OCI-LY7 (cell line): ENCODE measurements around the gene LY6G5C. TPM values are rescaled to one million over a fixed set of nuclear protein-coding genes. Genes with fewer than 3 reads are reported as not detected.
A peak's percentile ranks its signal among the peaks of the same experiment; 100 is the strongest.

Experiments
- BruUV-seq: library from RNA; stranded (reverse); fragments of 400-500 nt; replicated peaks from 2 replicates; lab custom pipeline; 2021; lab: Mats Ljungman, UMichigan
- CTCF ChIA-PET: fragments of 300-600 bp; sonication (Branson Sonifier 250); formaldehyde crosslinking; loops from one replicate; lab custom pipeline; 2022; ENCODE audit warnings: antibody characterized with exemption; ENCODE audit not compliant: unreplicated experiment; lab: Charles Lee
- POLR2A ChIA-PET: fragments of 300-600 bp; sonication (Branson Sonifier 250); formaldehyde crosslinking; loops from one replicate; lab custom pipeline; 2022; ENCODE audit warnings: antibody characterized with exemption; lab: Charles Lee
- DNase-seq: peaks from one replicate; pipeline ENCODE4 v3.0.0-alpha.2; 2015; ENCODE audit warnings: low spot score
- H2AFZ ChIP-seq: fragments of 200-600 bp; sonication (generic), shearing (Covaris generic); 2 replicates; pipeline ENCODE4 v1.6.1; 2014; ENCODE audit warnings: mild to moderate bottlenecking, antibody characterized with exemption, low read length, moderate library complexity
- H3K27ac ChIP-seq: fragments of 200-600 bp; sonication (generic); 2 replicates; pipeline ENCODE4 v1.5.1; 2014; ENCODE audit warnings: mixed run types, low read depth, mild to moderate bottlenecking, moderate library complexity, low read length, inconsistent platforms; ENCODE audit not compliant: poor library complexity, severe bottlenecking
- H3K36me3 ChIP-seq: fragments of 200-600 bp; sonication (generic); 2 replicates; pipeline ENCODE4 v1.6.1; 2014; ENCODE audit warnings: mild to moderate bottlenecking, antibody characterized with exemption, low read length, moderate library complexity, mixed read lengths; ENCODE audit not compliant: insufficient read depth
- H3K4me1 ChIP-seq: fragments of 200-600 bp; sonication (generic); 2 replicates; pipeline ENCODE4 v1.5.1; 2014; ENCODE audit warnings: mild to moderate bottlenecking, low read length; ENCODE audit not compliant: insufficient read depth, poor library complexity, severe bottlenecking
- H3K4me2 ChIP-seq: fragments of 200-600 bp; sonication (generic); 2 replicates; pipeline ENCODE4 v1.6.1; 2014; ENCODE audit warnings: mild to moderate bottlenecking, low read length
- H3K4me3 ChIP-seq: fragments of 200-600 bp; sonication (generic); 2 replicates; pipeline ENCODE4 v1.5.1; 2014; ENCODE audit warnings: mild to moderate bottlenecking, low read depth, low read length; ENCODE audit not compliant: poor library complexity, severe bottlenecking
- H3K79me2 ChIP-seq: fragments of 200-600 bp; sonication (generic); 2 replicates; pipeline ENCODE4 v1.6.1; 2016; ENCODE audit warnings: low read depth, mild to moderate bottlenecking, low read length, moderate library complexity, mixed read lengths; ENCODE audit not compliant: insufficient read depth
- H3K9me2 ChIP-seq: fragments of 200-600 bp; sonication (generic); 2 replicates; pipeline ENCODE4 v1.6.1; 2016; ENCODE audit warnings: mild to moderate bottlenecking, low read length, mixed read lengths; ENCODE audit not compliant: insufficient read depth
- H3K9me3 ChIP-seq: fragments of 200-600 bp; sonication (generic); 2 replicates; pipeline ENCODE4 v1.6.1; 2014; ENCODE audit warnings: mild to moderate bottlenecking, mixed run types, low read length, mixed read lengths
- H4K20me1 ChIP-seq: fragments of 200-600 bp; sonication (generic); 2 replicates; pipeline ENCODE4 v1.6.1; 2014; ENCODE audit warnings: mild to moderate bottlenecking, antibody characterized with exemption, low read length, moderate library complexity, mixed read lengths; ENCODE audit not compliant: insufficient read depth
- EZH2phosphoT487 ChIP-seq: fragments of 200-600 bp; sonication (generic); IDR thresholded peaks from 2 replicates; pipeline ENCODE4 v1.6.1; 2018; ENCODE audit warnings: low read depth, borderline replicate concordance, mild to moderate bottlenecking, mixed run types, antibody characterized with exemption, low read length, moderate library complexity, mixed read lengths
- intact Hi-C: fragments of 100-400 bp; cut with micrococcal nuclease; formaldehyde crosslinking; loops from one replicate; pipeline ENCODE4 v1.10.0; 2022; ENCODE audit not compliant: unreplicated experiment
- total RNA-seq, 2 experiments: library from RNA; depleted of rRNA in 1 of 2; stranded (reverse); fragments of >200 nt in 1 of 2; shearing (Covaris generic) in 1 of 2; gene quantifications; 2 replicates each; pipeline ENCODE4 v1.2.3, GENCODE V29; 2014 to 2022
- TF ChIP-seq, protein P1 (sequence below): fragments of 200-600 bp; sonication (generic); conservative IDR thresholded peaks from 2 replicates; pipeline ENCODE4 v1.5.1; 2014; ENCODE audit warnings: mild to moderate bottlenecking, antibody characterized with exemption, low read length, moderate library complexity, mixed read lengths

LY6G5C gene
- total RNA-seq, 2 experiments from 2014 or later = 1.8 to 3.5 TPM

DNA sequence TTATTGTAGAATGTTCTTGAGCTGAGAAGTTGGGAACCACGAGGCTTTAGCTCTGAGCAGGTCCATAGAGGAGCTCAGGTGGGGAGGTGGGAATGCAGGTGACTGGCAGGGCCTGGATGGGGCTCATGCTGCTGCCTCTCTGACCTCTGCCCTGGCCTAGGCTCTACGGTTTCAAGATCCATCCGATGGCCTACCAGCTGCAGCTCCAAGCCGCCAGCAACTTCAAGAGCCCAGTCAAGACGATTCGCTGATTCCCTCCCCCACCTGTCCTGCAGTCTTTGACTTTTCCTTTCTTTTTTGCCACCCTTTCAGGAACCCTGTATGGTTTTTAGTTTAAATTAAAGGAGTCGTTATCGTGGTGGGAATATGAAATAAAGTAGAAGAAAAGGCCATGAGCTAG is 11.2 kb downstream of the LY6G5C start, which contains the start of gene LY6G5B:
Gene LY6G5B (plus strand): TSS at position 301 of the 400 bp plus-strand sequence. CDS start 975 bp downstream, outside the sequence.
- peaks cover 11% of the 10 kb centered on the region for H3K4me1 ChIP-seq
- no peak within 1 kb of the TSS for H3K4me3 ChIP-seq
- intact Hi-C loops = no loop called here
- H3K79me2 ChIP-seq = peaks cover 30% of the 10 kb centered on the region
- no TSS peak for BruUV-seq
- no peak for TF ChIP-seq EZH2phosphoT487
- TF ChIP-seq, protein P1, sequence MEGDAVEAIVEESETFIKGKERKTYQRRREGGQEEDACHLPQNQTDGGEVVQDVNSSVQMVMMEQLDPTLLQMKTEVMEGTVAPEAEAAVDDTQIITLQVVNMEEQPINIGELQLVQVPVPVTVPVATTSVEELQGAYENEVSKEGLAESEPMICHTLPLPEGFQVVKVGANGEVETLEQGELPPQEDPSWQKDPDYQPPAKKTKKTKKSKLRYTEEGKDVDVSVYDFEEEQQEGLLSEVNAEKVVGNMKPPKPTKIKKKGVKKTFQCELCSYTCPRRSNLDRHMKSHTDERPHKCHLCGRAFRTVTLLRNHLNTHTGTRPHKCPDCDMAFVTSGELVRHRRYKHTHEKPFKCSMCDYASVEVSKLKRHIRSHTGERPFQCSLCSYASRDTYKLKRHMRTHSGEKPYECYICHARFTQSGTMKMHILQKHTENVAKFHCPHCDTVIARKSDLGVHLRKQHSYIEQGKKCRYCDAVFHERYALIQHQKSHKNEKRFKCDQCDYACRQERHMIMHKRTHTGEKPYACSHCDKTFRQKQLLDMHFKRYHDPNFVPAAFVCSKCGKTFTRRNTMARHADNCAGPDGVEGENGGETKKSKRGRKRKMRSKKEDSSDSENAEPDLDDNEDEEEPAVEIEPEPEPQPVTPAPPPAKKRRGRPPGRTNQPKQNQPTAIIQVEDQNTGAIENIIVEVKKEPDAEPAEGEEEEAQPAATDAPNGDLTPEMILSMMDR = no peak
- H3K9me2 ChIP-seq = no peaks in the 10 kb centered on the region
- H2AFZ ChIP-seq = no peak within 1 kb of the TSS
- CTCF ChIA-PET = no interaction called here
- no peaks in the 10 kb centered on the region for H3K9me3 ChIP-seq
- DNase-seq = no peak
- H3K27ac ChIP-seq = no peak within 1 kb of the TSS
- H4K20me1 ChIP-seq = 0 out of 2 replicates have a peak, but pooled peaks cover 3% of the 10 kb centered on the region
- POLR2A ChIA-PET = interaction anchor here (0.9 kb wide), 1 partner anchor 35 kb away, joined by 3 read pairs; no protein-coding TSS in a partner anchor
- no peak within 1 kb of the TSS for H3K4me2 ChIP-seq
- H3K36me3 ChIP-seq = peaks cover 74% of the 10 kb centered on the region

DNA sequence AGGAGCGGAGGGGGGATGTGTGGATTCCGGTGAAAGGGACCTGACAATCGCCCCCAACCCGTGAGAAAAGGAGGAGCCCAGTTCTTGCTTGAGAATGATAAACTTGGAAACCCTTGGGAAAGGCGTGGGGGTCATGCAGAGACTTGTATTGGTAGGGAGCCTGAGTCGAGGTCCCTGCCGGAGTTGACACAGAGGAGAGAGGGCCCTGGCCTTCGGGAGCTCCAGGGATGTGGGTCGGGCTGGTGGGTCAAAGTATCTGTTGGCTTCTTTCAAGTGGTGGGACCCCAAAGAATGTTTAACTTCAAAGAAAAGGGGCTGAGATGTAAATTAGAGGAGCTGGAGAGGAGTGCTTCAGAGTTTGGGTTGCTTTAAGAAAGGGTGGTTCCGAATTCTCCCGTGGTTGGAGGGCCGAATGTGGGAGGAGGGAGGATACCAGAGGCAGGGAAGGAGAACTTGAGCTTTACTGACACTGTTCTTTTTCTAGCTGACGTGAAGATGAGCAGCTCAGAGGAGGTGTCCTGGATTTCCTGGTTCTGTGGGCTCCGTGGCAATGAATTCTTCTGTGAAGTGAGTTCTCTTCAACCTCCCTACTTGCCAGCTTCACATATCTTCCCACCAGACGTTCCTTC is 14.4 kb downstream of the LY6G5C start:
- ChIA-PET CTCF (no interaction called here), POLR2A (interaction anchor here (0.7 to 0.9 kb wide), 2 partner anchors 13 to 37 kb away, joined by 3 read pairs; partner anchors contain the start of gene ABHD16A)
- no peak for DNase-seq
- no peaks in the 10 kb centered on the region for H3K9me2 ChIP-seq
- peak overlapping the region; percentile 99 for H3K4me3 ChIP-seq
- peak overlapping the region; percentile 90 for H3K27ac ChIP-seq
- no peak overlapping the region for H2AFZ ChIP-seq
- H3K79me2 ChIP-seq = peaks cover 54% of the 10 kb centered on the region
- intact Hi-C loops = no loop called here
- TF ChIP-seq, protein P1 = no peak
- no peak for TF ChIP-seq EZH2phosphoT487
- BruUV-seq = no TSS peak
- H3K9me3 ChIP-seq = no peaks in the 10 kb centered on the region
- 0 out of 2 replicates have a peak, but pooled peaks cover 3% of the 10 kb centered on the region for H4K20me1 ChIP-seq
- H3K36me3 ChIP-seq = peaks cover 76% of the 10 kb centered on the region
- peaks cover 36% of the 10 kb centered on the region for H3K4me1 ChIP-seq
- H3K4me2 ChIP-seq = peak overlapping the region; percentile 90
